B cell (primary cell): ENCODE measurements around the gene SOX18. TPM values are rescaled to one million over a fixed set of nuclear protein-coding genes. Genes with fewer than 3 reads are reported as not detected.

Experiments used
- ATAC-seq: fragments of 200-7000 bp; cut with Tn5 transposase; one replicate; pipeline ENCODE4 v1.10.0; 2021; ENCODE audit warnings: low read depth, mild to moderate bottlenecking, moderate number of reproducible peaks, moderate library complexity
- CTCF ChIA-PET: fragments of 350-600 bp; sonication (Branson Sonifier 250); formaldehyde crosslinking; loops from one replicate; lab custom pipeline; 2021; ENCODE audit warnings: antibody characterized with exemption, inconsistent platforms; lab: Charles Lee
- POLR2A ChIA-PET: fragments of 350-600 bp; sonication (Branson Sonifier 250); formaldehyde crosslinking; loops from one replicate; lab custom pipeline; 2021; ENCODE audit warnings: antibody characterized with exemption; lab: Charles Lee
- DNase-seq: peaks from one replicate; pipeline ENCODE4 v3.0.0; 2013
- H2AFZ ChIP-seq: 2 replicates; pipeline ENCODE4 v1.6.1; 2012; ENCODE audit warnings: mild to moderate bottlenecking, low read depth, low read length; ENCODE audit not compliant: insufficient read depth, poor library complexity, severe bottlenecking
- H3K27ac ChIP-seq, 2 donors: 1 replicate in 1 of 2; 2 replicates in 1 of 2; pipeline ENCODE4 v1.5.1; 2012 to 2013; ENCODE audit warnings: low read length in 2 of 2, mild to moderate bottlenecking in 2 of 2, moderate library complexity in 1 of 2
- H3K27me3 ChIP-seq, 4 experiments: fragments of 200-600 bp in 1 of 4; sonication (generic) in 1 of 4; replicated peaks in 1 of 4; 1 replicate in 2 of 4; 2 replicates in 2 of 4; pipeline versions ENCODE4 v1.6.1 to v1.7.0; 2013 to 2016; ENCODE audit warnings: low read length in 3 of 4, mild to moderate bottlenecking in 2 of 4, mixed read lengths in 1 of 4, moderate library complexity in 1 of 4; ENCODE audit not compliant: insufficient read depth in 4 of 4, control insufficient read depth in 3 of 4; ENCODE audit errors: control extremely low read depth in 1 of 4
- H3K36me3 ChIP-seq, 2 experiments: replicated peaks in 1 of 2; 1 replicate in 1 of 2; 2 replicates in 1 of 2; pipeline versions ENCODE4 v1.6.1 to v1.7.1; 2013; ENCODE audit warnings: low read length in 1 of 2; ENCODE audit not compliant: insufficient read depth in 2 of 2, control insufficient read depth in 1 of 2; ENCODE audit errors: control extremely low read depth in 1 of 2, extremely low read depth in 1 of 2
- H3K4me1 ChIP-seq, 2 donors: fragments of 200-600 bp in 1 of 2; sonication (generic) in 1 of 2; 1 replicate in 1 of 2; 2 replicates in 1 of 2; pipeline versions ENCODE4 v1.5.1 to v1.6.1; 2013 to 2017; ENCODE audit warnings: low read length in 2 of 2; ENCODE audit not compliant: control insufficient read depth in 2 of 2, insufficient read depth in 2 of 2
- H3K4me2 ChIP-seq: replicated peaks from 2 replicates; pipeline ENCODE3; 2012; ENCODE audit warnings: mild to moderate bottlenecking, low read depth, low read length; ENCODE audit not compliant: poor library complexity, severe bottlenecking
- H3K4me3 ChIP-seq, 5 experiments: fragments of 200-600 bp in 1 of 5; sonication (generic) in 1 of 5; 1 replicate in 3 of 5; 2 replicates in 2 of 5; pipeline versions ENCODE4 v1.5.1 to v1.7.0; 2011 to 2016; ENCODE audit warnings: low read length in 4 of 5, mild to moderate bottlenecking in 4 of 5, low read depth in 2 of 5, control low read depth in 1 of 5, moderate library complexity in 1 of 5; ENCODE audit not compliant: insufficient read depth in 1 of 5; ENCODE audit errors: control extremely low read depth in 1 of 5, extremely low read depth in 1 of 5
- H3K79me2 ChIP-seq: fragments of 200-600 bp; sonication (generic); one replicate; pipeline ENCODE4 v1.6.0; 2016; ENCODE audit warnings: low read length; ENCODE audit not compliant: control insufficient read depth, insufficient read depth
- H3K9ac ChIP-seq: fragments of 200-600 bp; sonication (generic); 2 replicates; pipeline ENCODE4 v1.6.1; 2017; ENCODE audit warnings: mild to moderate bottlenecking, low read length, moderate library complexity
- H3K9me3 ChIP-seq, 3 donors: one replicate each; pipeline versions ENCODE4 v1.6.1 to v1.7.1; 2013; ENCODE audit warnings: low read length in 2 of 3; ENCODE audit not compliant: control insufficient read depth in 2 of 3, insufficient read depth in 1 of 3; ENCODE audit errors: control extremely low read depth in 1 of 3
- H4K20me1 ChIP-seq: 2 replicates; pipeline ENCODE4 v1.6.0; 2012; ENCODE audit warnings: mild to moderate bottlenecking, low read length; ENCODE audit not compliant: insufficient read depth, control insufficient read depth, poor library complexity, severe bottlenecking
- H3K27ac Mint-ChIP-seq: one replicate; pipeline ENCODE4 v1.8.0; 2021; ENCODE audit warnings: mixed read lengths
- H3K27me3 Mint-ChIP-seq: one replicate; pipeline ENCODE4 v1.8.0; 2021; ENCODE audit warnings: mixed read lengths
- H3K4me1 Mint-ChIP-seq: one replicate; pipeline ENCODE4 v1.8.0; 2021; ENCODE audit warnings: mixed read lengths
- H3K4me3 Mint-ChIP-seq: one replicate; pipeline ENCODE4 v1.8.0; 2021; ENCODE audit warnings: mixed read lengths
- H3K9me3 Mint-ChIP-seq: one replicate; pipeline ENCODE4 v1.8.0; 2022; ENCODE audit warnings: mixed read lengths; ENCODE audit not compliant: insufficient read depth
- CTCF ChIP-seq: fragments of 200-600 bp; IDR thresholded peaks from one replicate; pipeline ENCODE4 v1.8.0; 2022; ENCODE audit warnings: antibody characterized with exemption, mild to moderate bottlenecking
- EZH2 ChIP-seq: IDR thresholded peaks from 2 replicates; pipeline ENCODE4 v1.6.1; 2012; ENCODE audit warnings: borderline replicate concordance, low read depth, mild to moderate bottlenecking, moderate library complexity, low read length; ENCODE audit not compliant: insufficient read depth, poor library complexity, severe bottlenecking
- WGBS: methylation state at CpG from one replicate; pipeline ENCODE4 v1.1.5; 2013; ENCODE audit warnings: missing lambda C conversion rate; ENCODE audit not compliant: insufficient coverage; 5-methylcytosine and 5-hydroxymethylcytosine counted together
- intact Hi-C: fragments of 100-400 bp; cut with micrococcal nuclease; formaldehyde crosslinking; loops from one replicate; pipeline ENCODE4 v1.10.0; 2022
- polyA plus RNA-seq: library from polyadenylated mRNA; depleted of rRNA; stranded (reverse); fragments of >200 nt; gene quantifications from 2 replicates; pipeline ENCODE4 v1.2.3, GENCODE V29; 2012
- total RNA-seq, 2 donors: library from RNA; stranded (reverse); fragments of 120-200 nt in 1 of 2; gene quantifications; 1 replicate in 1 of 2; 2 replicates in 1 of 2; pipeline versions ENCODE4 v1.2.3 to v1.2.4, GENCODE V29; 2013 to 2022

Gene SOX18
- total and polyA plus RNA-seq, 2 donors (not counting 1 experiment from before 2014, with no cell fraction given) = not detected

- Histone ChIP-seq H3K4me2 (peak overlapping the region; percentile 96), H3K9me3 (peaks cover 0 to 5% (median 0%) of the 10 kb centered on the region in 3 donors), H3K4me3 (no peak overlapping the region), H3K4me1 (peaks cover 40 to 55% of the 10 kb centered on the region in 2 donors), H4K20me1 (peaks cover 29% of the 10 kb centered on the region), H3K27ac (no peak overlapping the region), H3K27me3 (peaks cover 0 to 11% (median 3%) of the 10 kb centered on the region in 4 experiments), H2AFZ (no peak overlapping the region), H3K9ac (no peak overlapping the region), H3K79me2 (peaks cover 10% of the 10 kb centered on the region), H3K36me3 (no peaks in the 10 kb centered on the region)
- ATAC-seq (no peak), DNase-seq (peak; percentile 42)
- Mint-ChIP-seq H3K4me3 (peak overlapping the region; percentile 87), H3K9me3 (no peaks in the 10 kb centered on the region), H3K27me3 (peaks cover 5% of the 10 kb centered on the region), H3K4me1 (peaks cover 45% of the 10 kb centered on the region), H3K27ac (peak overlapping the region; percentile 82)
- ChIA-PET POLR2A (interaction anchor here (0.5 to 2.7 kb wide), 2 partner anchors 17 to 511 kb away, joined by 7 to 21 read pairs; no protein-coding TSS in a partner anchor), CTCF (interaction anchor here (0.6 to 11.8 kb wide), 8 partner anchors 13 to 43 kb away, joined by 3 to 220 read pairs (median 10); partner anchors contain the start of gene TCEA2)
- intact Hi-C loops = loop anchor here (2.0 to 5.0 kb wide), 2 partner anchors 43 to 100 kb away; partner anchors contain the start of gene PRPF6
- TF ChIP-seq CTCF (no peak), EZH2 (no peak)
- WGBS = 6% methylated on average over 13 of the region's 13 CpGs
These were observed 32.8 kb upstream of the SOX18 start for GRCh38 chr20:64082126-64082731.

- Histone ChIP-seq H3K27ac (no peak overlapping the region), H3K9ac (no peak overlapping the region), H3K4me1 (peaks cover 44 to 62% of the 10 kb centered on the region in 2 donors), H2AFZ (no peak overlapping the region), H3K36me3 (no peaks in the 10 kb centered on the region), H3K9me3 (peaks cover 0 to under 1% (median 0%) of the 10 kb centered on the region in 3 donors), H3K79me2 (peaks cover 12% of the 10 kb centered on the region), H4K20me1 (peaks cover 35% of the 10 kb centered on the region), H3K4me3 (no peak overlapping the region), H3K4me2 (peak overlapping the region; percentile 96), H3K27me3 (peaks cover 0 to 11% (median 3%) of the 10 kb centered on the region in 4 experiments)
- no peak for TF ChIP-seq EZH2
- TF ChIP-seq CTCF = no peak
- intact Hi-C loops = loop anchor here (5.0 kb wide), 1 partner anchor 99 kb away; the partner anchor contains the start of gene PRPF6
- Mint-ChIP-seq H3K9me3 (no peaks in the 10 kb centered on the region), H3K27ac (peak overlapping the region; percentile 82), H3K4me3 (peak overlapping the region; percentile 87), H3K4me1 (peaks cover 49% of the 10 kb centered on the region), H3K27me3 (peaks cover 5% of the 10 kb centered on the region)
- DNase-seq (no peak), ATAC-seq (no peak)
- 96% methylated on average over 6 of the region's 6 CpGs for WGBS
- CTCF ChIA-PET = interaction anchor here (2.1 to 11.8 kb wide), 6 partner anchors 12 to 42 kb away, joined by 4 to 220 read pairs (median 53); partner anchors contain the start of gene TCEA2
- POLR2A ChIA-PET = interaction anchor here (0.5 to 2.9 kb wide), 3 partner anchors 19 to 510 kb away, joined by 7 to 10 read pairs (median 7); partner anchors contain the start of gene TCEA2
These were observed 32.2 kb upstream of the SOX18 start for GRCh38 chr20:64081624-64081964.
